Measurements from ENCODE around the gene MCTP1.
"Not testable (repeated sequence)": the region's sequence is repeated elsewhere in the genome, so short reads cannot be mapped to it uniquely, and the experiment has no call there.

- TF ChIP-seq EZH2 (IDR thresholded peaks at IDR 0.05; ENCODE audit: insufficient read depth, poor library complexity, severe bottlenecking); EZH2phosphoT487 (IDR thresholded peaks at IDR 0.05; ENCODE audit: insufficient read depth, low read depth): not testable (repeated sequence)
These were observed 456.7 kb downstream of the MCTP1 start for GRCh38 chr5:94828222-94828621.

Measured in GM23248 (cell line).